HG03575 (cell line): ENCODE measurements around the gene CCK.

Experiments used
- ATAC-seq: cut with Tn5 transposase; IDR thresholded peaks from one replicate; pipeline ENCODE4 v1.9.1; 2021; ENCODE audit not compliant: unreplicated experiment, insufficient number of reproducible peaks, low FRiP score; ENCODE audit errors: extremely low read depth

CCK gene

GRCh38 chr3:42229266-42229941 lies 36.6 kb downstream of the CCK start:
- ATAC-seq, result no peak

- ATAC-seq, result no peak
Observed at GRCh38 chr3:42228796-42229195, 37.2 kb downstream of the CCK start.

GRCh38 chr3:42226470-42227425 lies 39.2 kb downstream of the CCK start:
- no peak for ATAC-seq

GRCh38 chr3:42225486-42226363 lies 40.3 kb downstream of the CCK start:
- no peak for ATAC-seq

- no peak for ATAC-seq
Observed at GRCh38 chr3:42224658-42225421, 41.1 kb downstream of the CCK start.

GRCh38 chr3:42224178-42224577 lies 41.8 kb downstream of the CCK start:
- ATAC-seq, result no peak

GRCh38 chr3:42222942-42223693 lies 42.9 kb downstream of the CCK start:
- no peak for ATAC-seq

GRCh38 chr3:42220436-42221121 lies 45.4 kb downstream of the CCK start:
- ATAC-seq, result no peak

- ATAC-seq, result no peak
Observed at GRCh38 chr3:42216931-42217333, 49.1 kb downstream of the CCK start.

GRCh38 chr3:42216302-42216701 lies 49.7 kb downstream of the CCK start:
- ATAC-seq, result no peak

- ATAC-seq, result no peak
Observed at GRCh38 chr3:42214565-42215283, 51.3 kb downstream of the CCK start.

GRCh38 chr3:42214064-42214463 lies 51.9 kb downstream of the CCK start:
- ATAC-seq, result no peak

GRCh38 chr3:42213417-42213816 lies 52.6 kb downstream of the CCK start:
- ATAC-seq, result no peak

- ATAC-seq, result no peak
Observed at GRCh38 chr3:42210726-42211125, 55.3 kb downstream of the CCK start.

GRCh38 chr3:42209917-42210316 lies 56.1 kb downstream of the CCK start:
- ATAC-seq, result no peak
